ENCODE results near the gene GPR84. TPM values are rescaled to one million over a fixed set of nuclear protein-coding genes. Genes with fewer than 3 reads are reported as not detected.

Gene GPR84
- total and polyA plus RNA-seq, 9 of the 15 experiments (the other 6 are each of a cell fraction or from before 2014, with no cell fraction given) = 0.07 to 0.18 (median 0.11) TPM; not detected in 5

DNA sequence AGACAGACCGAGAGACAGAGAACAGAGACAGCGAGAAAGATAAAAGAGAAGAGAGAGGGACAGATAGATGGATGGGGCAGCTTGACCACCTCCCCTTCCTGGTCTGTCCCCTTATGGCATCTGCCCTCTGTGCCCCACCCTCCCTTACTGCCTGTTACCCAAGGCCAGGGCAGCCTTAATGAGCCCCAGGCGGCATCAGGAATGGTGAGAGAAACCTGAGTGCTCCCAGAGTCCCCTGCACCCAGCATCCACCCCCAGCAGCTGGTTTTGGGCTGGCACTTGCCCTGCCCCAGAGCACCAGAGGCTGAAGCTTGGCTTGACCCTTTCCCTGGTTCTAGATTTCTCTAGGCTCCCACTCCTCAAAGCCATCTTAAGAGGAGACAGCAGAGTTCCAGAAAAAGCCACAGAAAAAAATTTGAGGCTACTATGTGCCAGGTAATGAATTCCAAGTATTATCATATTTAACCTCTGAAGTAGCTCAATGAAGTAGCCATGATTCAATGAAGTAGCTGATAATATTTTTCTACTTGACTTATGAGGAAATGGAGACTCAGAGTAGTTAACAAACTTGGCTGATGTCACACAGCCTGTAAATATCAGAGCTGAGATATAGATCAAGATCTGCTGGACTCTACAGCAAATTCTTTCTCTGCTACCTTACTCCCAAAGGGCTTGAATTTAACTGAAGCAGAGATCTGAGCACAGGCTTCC, 22.3 kb upstream of the GPR84 start:
- H3K4me3 ChIP-seq = 0 out of 2 replicates have a peak overlapping the region, but pooled peaks have one; percentile 0

More for the DNA sequence above, 22.3 kb upstream of the GPR84 start:
- 79% methylated on average over 3 of the region's 3 CpGs for WGBS (ENCODE audit: insufficient coverage, low coverage, missing lambda C conversion rate)
- no TSS peak for BruUV-seq (replicated peaks)
- intact Hi-C loops (cut with micrococcal nuclease) = no loop called here
- Histone ChIP-seq H3K4me2 (ENCODE audit: insufficient read depth, low read length) (peak overlapping the region; percentile 88), H3K27ac (ENCODE audit: extremely low read depth, low read depth, low read length) (peak overlapping the region; percentile 62; the same call in 2 of the 3 replicates), H3K9me1 (ENCODE audit: control insufficient read depth, insufficient read depth, low read length) (no peaks in the 10 kb centered on the region), H3K27me3 (ENCODE audit: control insufficient read depth in 2 of 2, insufficient read depth in 2 of 2, low read length in 2 of 2) (no peaks in the 10 kb centered on the region), H3K79me2 (ENCODE audit: control insufficient read depth, insufficient read depth, low read length) (peaks cover 81% of the 10 kb centered on the region), H3K9me3 (replicated peaks; ENCODE audit: control insufficient read depth, insufficient read depth, low read depth, low read length) (no peaks in the 10 kb centered on the region), H4K20me1 (replicated peaks; ENCODE audit: control insufficient read depth, insufficient read depth, low read length) (no peaks in the 10 kb centered on the region), H3K9ac (ENCODE audit: insufficient read depth in 1 of 2, low read depth in 2 of 2, low read length in 2 of 2) (peak overlapping the region; percentile 27 to 84; a peak in 3 of 4 replicates), H2AFZ (ENCODE audit: low read depth, low read length) (no peak overlapping the region), H3K4me1 (replicated peaks in 1 of 2; ENCODE audit: control insufficient read depth in 2 of 2, insufficient read depth in 2 of 2, low read length in 2 of 2) (peaks cover 66 to 71% of the 10 kb centered on the region in 2 experiments), H3K36me3 (ENCODE audit: control insufficient read depth, insufficient read depth, low read length) (peaks cover 56% of the 10 kb centered on the region)
- TF ChIP-seq RBM25 (IDR thresholded peaks at IDR 0.05; ENCODE audit: low read depth, low read length, severe bottlenecking) (peak; percentile 92), KDM1A (IDR thresholded peaks at IDR 0.05) (peak; percentile 52 to 56; a peak in 3 of 4 replicates), ZFP36 (IDR thresholded peaks at IDR 0.05; ENCODE audit: low read depth, low read length, partially characterized antibody) (peak; percentile 92), PHB2 (IDR thresholded peaks at IDR 0.05; ENCODE audit: low read depth) (no peak), ZZZ3 (IDR thresholded peaks at IDR 0.05) (no peak), RCOR1 (IDR thresholded peaks at IDR 0.05; ENCODE audit: borderline replicate concordance in 1 of 2, low read depth in 2 of 2, low read length in 2 of 2) (0 out of 4 replicates have a peak, but pooled peaks of 1 of the 2 experiments have one; percentile 36), KLF6 (CRISPR knock-in tag; IDR thresholded peaks at IDR 0.05; ENCODE audit: borderline replicate concordance) (0 out of 2 replicates have a peak, but pooled peaks have one; percentile 8), HDAC2 (IDR thresholded peaks at IDR 0.05) (0 out of 2 replicates have a peak, but pooled peaks have one; percentile 14), BRD4 (IDR thresholded peaks at IDR 0.05) (no peak), ADNP (tag; IDR thresholded peaks at IDR 0.05) (peak; percentile 77), SMAD4 (CRISPR knock-in tag; conservative IDR thresholded peaks at IDR 0.05) (0 out of 2 replicates have a peak, but pooled peaks have one; percentile 31), BCOR (IDR thresholded peaks at IDR 0.05) (peak; percentile 81; the same call in 1 of the 2 replicates), ELF1 (tag; IDR thresholded peaks at IDR 0.05) (0 out of 2 replicates have a peak, but pooled peaks have one; percentile 11)
- TF ChIP-seq, protein P1, sequence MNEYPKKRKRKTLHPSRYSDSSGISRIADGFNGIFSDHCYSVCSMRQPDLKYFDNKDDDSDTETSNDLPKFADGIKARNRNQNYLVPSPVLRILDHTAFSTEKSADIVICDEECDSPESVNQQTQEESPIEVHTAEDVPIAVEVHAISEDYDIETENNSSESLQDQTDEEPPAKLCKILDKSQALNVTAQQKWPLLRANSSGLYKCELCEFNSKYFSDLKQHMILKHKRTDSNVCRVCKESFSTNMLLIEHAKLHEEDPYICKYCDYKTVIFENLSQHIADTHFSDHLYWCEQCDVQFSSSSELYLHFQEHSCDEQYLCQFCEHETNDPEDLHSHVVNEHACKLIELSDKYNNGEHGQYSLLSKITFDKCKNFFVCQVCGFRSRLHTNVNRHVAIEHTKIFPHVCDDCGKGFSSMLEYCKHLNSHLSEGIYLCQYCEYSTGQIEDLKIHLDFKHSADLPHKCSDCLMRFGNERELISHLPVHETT (CRISPR knock-in tag; conservative IDR thresholded peaks at IDR 0.05 in 1 of 2, IDR thresholded peaks at IDR 0.05 in 1 of 2) = 0 out of 4 replicates have a peak, but pooled peaks of 1 of the 2 experiments have one; percentile 14
- TF ChIP-seq, protein P2, sequence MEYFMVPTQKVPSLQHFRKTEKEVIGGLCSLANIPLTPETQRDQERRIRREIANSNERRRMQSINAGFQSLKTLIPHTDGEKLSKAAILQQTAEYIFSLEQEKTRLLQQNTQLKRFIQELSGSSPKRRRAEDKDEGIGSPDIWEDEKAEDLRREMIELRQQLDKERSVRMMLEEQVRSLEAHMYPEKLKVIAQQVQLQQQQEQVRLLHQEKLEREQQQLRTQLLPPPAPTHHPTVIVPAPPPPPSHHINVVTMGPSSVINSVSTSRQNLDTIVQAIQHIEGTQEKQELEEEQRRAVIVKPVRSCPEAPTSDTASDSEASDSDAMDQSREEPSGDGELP (CRISPR knock-in tag; IDR thresholded peaks at IDR 0.05; ENCODE audit: borderline replicate concordance) = no peak
- TF ChIP-seq, protein P3, sequence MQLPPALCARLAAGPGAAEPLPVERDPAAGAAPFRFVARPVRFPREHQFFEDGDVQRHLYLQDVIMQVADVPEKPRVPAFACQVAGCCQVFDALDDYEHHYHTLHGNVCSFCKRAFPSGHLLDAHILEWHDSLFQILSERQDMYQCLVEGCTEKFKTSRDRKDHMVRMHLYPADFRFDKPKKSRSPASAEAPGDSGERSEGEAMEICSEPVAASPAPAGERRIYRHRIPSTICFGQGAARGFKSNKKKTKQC (CRISPR knock-in tag; IDR thresholded peaks at IDR 0.05) = no peak
- ATAC-seq (no peak), FAIRE-seq (no peak), DNase-seq (ENCODE audit: extremely low read depth in 1 of 4, low spot score in 3 of 4) (no peak)
- in situ Hi-C loops (cut with MboI) = no loop called here
- CTCF ChIA-PET (ENCODE audit: low intra/inter-chr PET ratio) = no interaction called here
- POLR2A ChIA-PET = interaction anchor here (0.6 to 1.3 kb wide), 5 partner anchors 8 to 211 kb away, joined by 3 to 6 read pairs (median 3); no protein-coding TSS in a partner anchor

Data from K562 (cell line).